DMS 273 treated with DMSO at 0.1 percent for 48 hours (cell line): ENCODE data around the gene FRMD8.
A peak's percentile ranks its signal among the peaks of the same experiment; 100 is the strongest.

Experiments used
- DNase-seq: peaks from one replicate; lab custom pipeline; 2025; lab: John Stamatoyannopoulos, UW

FRMD8 gene, protein sequence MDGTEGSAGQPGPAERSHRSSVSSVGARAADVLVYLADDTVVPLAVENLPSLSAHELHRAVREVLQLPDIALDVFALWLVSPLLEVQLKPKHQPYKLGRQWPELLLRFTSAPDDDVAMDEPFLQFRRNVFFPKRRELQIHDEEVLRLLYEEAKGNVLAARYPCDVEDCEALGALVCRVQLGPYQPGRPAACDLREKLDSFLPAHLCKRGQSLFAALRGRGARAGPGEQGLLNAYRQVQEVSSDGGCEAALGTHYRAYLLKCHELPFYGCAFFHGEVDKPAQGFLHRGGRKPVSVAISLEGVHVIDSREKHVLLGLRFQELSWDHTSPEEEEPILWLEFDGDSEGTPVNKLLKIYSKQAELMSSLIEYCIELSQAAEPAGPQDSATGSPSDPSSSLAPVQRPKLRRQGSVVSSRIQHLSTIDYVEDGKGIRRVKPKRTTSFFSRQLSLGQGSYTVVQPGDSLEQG

DNA sequence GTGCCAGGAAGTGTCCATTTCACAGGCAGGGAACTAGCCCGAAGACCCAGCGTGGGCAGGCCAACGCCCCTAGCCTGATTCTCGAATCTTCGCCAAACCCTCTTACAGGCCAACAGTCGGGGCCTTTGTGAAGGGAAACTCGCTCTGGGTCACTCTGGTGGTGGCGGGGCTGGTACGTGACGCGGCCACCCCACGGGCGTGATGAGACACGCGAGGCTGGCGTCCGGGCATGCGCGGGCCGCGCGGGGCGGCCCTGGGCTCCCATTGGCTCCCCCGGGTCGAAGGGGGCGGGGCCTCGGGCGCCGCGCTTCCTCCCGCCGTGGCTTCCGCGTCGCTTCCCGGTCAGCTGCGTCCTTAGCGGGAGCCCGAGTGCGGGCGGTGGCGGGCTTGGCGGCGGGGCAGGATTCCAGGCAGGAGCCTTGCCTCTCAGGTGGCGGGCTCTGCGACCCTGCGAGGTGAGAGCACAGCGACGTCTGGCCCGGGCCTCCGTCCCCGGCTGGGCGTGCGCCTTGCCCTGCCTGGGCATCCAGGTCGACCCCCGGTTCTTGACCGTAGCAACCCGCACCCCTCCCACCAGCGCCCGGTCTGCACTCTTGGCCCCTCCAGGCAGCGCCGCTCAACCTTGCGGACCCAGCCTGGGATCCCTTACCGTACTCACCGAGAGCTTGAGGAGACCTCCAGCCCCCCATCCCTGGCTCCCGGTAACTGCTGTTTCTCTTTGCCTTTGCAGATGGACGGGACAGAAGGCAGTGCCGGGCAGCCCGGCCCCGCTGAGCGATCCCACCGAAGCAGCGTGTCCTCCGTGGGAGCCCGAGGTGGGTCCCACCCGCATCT, at the start of gene FRMD8:
Gene FRMD8, plus strand, starts transcription at position 331 of the 834 bp plus-strand sequence. Its CDS starts 400 bp downstream, at position 731.
- no peak for DNase-seq

DNA sequence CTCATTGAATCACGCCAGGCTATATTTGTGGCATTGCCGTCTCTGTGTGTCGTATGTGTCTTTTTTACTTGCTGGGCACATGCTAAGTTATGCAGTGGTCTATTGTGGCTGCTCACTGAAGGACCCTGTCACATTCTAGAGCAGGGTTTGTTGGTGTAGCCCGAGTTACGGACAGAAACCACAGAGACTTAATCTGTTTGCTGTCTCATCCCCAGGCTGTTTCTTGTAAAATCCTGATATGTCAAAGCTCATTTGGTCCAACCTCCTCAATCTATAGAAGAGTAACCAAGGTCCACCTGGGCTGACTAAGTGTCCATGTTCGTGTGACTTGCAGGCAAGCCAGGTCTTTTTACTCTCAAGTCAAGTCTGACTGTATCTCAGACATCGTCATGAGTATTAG, 47.8 kb upstream of the FRMD8 start:
- no peak for DNase-seq

DNA sequence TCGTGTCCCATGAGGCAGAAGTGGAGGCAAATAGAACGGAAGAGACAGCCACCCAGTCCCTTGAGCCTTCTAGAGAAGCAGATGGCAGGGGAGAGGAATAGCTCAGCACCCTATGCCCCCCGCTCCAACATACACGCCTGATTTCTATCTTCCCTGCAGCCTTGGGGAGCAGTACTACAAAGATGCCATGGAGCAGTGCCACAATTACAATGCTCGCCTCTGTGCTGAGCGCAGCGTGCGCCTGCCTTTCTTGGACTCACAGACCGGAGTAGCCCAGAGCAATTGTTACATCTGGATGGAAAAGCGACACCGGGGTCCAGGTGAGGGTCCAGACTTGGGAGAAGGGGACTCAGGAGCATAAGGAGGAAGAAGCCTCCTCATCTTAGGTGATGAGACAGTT, 46.2 kb upstream of the FRMD8 start:
- DNase-seq: no peak

DNA sequence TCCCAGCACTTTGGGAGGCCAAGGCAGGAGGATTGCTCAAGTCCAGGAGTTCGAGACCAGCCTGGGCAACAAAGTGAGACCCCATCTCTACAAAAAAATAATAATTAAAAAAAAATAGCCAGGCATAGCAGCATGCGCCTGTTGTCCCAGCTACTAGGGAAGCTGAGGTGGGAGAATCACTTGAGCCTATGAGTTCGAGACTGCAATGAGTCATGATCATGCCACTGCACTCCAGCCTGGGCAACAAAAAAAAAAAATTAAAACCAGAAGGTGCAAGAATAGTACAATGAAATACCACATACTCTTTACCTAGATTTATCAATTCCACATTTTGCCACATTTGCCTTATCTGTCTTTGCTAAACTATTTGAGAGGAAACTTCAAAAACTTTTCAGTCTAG, 44.6 kb upstream of the FRMD8 start:
- no peak for DNase-seq

DNA sequence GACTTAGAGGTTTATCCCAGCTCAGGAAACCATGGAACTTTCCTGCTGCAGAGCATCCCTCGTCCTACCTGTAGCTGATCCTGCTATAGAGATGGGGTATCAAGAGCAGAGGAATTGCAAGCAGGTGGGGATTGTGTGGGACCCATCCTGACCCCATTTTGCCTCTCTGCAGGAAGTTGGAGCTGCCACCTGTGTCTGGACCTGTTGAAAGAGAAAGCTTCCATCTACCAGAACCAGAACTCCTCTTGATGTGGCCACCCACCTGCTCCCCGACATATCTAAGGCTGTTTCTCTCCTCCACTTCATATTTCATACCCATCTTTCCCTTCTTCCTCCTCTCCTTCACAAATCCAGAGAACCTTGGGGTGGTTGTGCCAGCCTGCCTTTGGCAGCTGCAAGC, 34.9 kb upstream of the FRMD8 start:
- DNase-seq: no peak

DNA sequence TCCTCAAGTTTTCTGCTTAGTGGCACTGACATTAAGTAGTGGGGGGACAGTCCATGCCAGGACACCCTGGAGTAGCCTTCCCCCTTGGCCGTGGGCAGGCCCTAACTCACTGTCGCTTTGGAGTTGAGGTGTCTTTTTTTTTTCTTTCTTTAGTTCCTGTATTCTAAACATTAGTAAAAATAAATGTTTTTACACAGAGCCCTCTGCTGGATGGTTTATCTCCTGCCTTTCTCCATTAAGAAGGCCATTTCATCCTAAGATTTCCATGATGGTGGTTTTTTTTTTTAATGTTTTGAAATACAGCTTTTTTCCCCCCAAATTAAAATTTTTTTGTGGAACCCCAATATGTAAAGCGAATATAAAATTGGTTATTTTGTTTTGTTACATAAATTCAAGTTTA, 33.7 kb upstream of the FRMD8 start:
- no peak for DNase-seq

DNA sequence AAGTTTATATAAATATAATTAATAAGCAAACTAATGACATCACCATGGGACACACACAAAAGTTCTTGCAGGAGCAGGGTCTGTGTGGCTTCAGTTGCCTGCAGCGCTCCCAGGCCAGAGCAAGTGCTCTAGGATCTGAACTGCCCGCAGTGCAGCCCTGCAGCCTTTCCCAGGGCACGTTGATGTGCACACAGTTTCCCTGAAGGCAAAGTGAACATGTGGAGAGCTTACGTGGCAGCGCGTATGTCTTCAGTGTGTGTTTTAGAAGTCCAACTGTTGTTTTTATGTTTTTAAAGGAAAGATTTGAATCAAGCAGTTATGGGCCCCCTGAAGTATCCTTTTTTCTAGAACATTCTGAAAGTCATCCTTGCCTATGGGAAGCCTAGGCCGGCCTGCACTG, 33.1 kb upstream of the FRMD8 start:
- no peak for DNase-seq

DNA sequence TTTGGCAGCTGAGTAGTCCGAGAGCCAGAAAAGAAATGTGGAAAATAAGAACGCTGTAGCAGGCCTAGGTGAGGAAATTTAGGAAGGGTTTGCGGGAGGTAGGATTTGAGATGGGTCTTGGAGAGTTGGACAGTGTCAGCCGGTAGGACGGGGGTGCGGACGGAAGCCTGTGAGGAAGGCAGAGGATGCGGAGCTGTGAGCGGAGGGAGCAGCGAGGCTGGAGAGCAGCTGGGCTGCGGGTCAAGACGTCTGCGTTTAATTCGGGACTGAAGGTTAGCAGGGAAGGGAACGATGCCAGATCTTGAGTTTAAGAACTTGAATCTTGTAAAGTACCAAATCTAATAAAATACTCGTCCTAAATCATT, 32.6 kb upstream of the FRMD8 start:
- no peak for DNase-seq

DNA sequence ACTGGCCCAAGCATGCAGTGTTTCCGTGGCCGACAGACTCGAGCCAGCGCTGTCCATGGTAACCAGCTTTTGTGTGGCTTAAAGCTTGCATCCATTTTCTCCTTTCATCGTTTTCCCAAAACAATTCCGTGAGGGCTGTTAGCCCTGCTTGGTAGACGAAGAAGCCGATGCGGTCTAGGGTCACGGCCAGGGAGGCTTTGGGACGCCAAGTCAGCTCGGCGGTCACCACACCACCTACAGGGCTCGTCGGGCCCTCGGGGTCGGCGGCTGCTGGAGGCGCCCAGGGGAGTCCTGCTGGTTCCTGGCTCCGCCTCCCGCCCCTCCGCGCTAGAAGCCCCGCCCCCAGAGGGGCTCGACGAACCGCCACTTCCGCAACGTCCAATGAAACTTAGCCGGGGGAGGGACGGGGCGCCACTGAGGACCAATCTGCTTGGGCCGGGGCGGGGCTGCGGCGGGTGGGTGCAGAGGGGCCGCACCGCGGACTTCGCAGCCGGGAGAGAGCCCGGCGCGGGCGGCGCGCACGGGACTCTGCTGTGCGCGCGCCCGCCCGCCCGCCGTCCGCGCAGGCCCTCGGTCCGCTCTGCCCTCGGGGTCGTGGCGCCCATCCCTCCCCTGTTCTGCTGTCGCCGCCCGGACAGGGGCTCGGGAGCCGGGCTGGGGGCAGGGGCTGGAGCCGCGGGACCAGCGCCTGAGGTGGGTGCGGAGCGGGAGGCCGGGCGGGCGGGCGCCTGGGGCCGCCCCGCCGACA, 32.0 kb upstream of the FRMD8 start, which contains the start of gene TIGD3:
Gene TIGD3, plus strand, starts transcription at position 487 of the 748 bp plus-strand sequence. CDS start 1,058 bp downstream, outside the sequence.
- DNase-seq: peak; percentile 85

DNA sequence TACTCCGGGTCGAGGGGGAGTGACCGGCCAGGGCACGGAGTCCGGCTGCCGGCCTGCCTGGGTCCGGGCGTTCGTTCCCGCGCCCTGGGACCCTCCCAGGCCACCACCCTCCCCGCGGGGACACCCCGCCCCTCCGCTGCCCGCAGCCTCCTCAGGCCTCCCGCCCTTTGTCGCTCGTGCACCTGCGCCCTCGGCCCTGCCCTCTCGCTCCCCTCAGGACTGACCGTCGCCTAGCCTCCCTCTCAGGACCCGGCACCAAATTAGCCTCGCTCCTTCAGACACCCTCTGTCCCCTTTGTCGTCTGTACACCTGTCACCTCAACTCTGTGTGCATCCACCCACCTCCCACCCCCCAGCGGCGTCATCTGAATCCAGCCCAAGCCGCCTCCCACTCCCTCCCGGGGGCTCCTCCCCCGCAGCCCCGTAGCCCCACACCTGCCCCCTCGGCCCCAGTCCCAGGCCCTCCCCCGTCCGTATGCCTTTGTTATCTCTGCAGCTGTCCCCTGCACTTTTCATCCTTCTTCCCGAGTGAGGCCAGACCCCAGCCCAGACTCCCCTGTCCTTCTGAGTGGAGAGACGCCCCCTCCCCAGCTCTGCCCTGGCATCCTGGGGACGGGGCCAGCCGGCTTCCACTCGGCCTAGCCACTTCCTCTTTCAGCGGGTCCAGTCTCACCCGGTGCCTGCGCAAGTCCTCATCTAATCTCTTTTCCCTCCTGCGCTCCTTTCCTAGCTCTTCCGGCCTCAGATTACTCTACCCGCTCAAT, 31.2 kb upstream of the FRMD8 start:
- DNase-seq: no peak

DNA sequence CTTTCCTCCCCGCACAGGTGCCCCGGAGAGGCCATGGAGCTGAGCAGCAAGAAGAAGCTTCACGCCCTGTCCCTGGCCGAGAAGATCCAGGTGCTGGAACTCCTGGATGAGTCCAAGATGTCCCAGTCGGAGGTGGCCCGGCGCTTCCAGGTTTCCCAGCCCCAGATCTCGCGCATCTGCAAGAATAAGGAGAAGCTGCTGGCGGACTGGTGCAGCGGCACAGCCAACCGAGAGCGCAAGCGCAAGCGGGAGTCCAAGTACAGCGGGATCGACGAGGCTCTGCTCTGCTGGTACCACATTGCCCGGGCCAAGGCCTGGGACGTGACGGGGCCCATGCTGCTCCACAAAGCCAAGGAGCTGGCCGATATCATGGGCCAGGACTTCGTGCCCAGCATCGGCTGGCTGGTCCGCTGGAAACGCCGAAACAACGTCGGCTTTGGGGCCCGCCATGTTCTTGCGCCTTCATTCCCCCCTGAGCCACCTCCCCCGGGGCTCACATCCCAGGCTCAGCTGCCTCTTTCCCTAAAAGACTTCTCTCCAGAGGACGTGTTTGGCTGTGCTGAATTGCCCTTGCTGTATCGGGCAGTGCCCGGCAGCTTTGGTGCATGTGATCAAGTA, 30.6 kb upstream of the FRMD8 start:
- no peak for DNase-seq

DNA sequence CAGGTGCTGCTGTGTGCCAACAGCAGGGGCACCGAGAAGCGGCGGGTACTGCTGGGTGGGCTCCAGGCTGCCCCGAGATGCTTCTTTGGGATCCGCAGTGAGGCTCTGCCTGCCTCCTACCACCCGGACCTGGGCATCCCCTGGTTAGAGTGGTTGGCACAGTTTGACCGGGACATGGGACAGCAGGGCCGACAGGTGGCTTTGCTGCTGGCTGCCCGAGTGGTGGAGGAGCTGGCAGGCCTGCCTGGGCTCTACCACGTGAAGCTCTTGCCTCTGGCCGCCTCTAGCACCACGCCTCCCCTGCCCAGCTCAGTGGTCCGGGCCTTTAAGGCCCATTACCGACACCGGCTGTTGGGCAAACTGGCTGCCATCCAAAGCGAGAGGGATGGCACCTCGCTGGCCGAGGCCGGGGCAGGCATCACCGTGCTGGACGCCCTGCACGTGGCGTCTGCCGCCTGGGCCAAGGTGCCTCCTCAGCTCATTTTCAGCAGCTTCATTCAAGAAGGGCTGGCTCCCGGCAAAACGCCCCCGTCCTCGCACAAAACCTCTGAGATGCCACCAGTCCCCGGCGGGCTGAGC, 30.0 kb upstream of the FRMD8 start:
- DNase-seq: no peak

DNA sequence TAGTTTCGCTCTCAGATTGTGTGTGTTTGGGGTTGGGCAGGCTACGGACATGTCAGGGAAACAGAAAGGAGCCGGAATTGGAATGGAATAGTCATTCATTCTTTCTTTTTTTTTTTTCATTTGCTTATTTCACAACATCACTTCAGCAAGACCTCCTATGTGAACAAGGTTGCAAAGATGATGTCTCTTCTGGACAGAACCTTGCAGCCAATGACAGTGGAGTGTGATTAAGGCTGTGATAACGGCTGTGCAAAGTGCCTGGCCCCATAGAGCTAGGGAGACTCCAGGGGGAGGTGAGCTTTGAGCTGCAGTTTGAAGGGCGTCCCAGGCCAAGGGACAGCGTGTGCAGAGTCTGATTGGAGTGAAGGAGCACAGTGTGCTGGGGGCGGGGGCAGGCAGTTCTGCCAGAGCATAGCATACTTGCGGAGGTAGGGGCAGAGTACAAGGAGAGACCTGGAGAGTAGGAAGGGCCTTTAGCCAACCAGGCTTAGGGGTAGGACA, 28.5 kb upstream of the FRMD8 start:
- no peak for DNase-seq

DNA sequence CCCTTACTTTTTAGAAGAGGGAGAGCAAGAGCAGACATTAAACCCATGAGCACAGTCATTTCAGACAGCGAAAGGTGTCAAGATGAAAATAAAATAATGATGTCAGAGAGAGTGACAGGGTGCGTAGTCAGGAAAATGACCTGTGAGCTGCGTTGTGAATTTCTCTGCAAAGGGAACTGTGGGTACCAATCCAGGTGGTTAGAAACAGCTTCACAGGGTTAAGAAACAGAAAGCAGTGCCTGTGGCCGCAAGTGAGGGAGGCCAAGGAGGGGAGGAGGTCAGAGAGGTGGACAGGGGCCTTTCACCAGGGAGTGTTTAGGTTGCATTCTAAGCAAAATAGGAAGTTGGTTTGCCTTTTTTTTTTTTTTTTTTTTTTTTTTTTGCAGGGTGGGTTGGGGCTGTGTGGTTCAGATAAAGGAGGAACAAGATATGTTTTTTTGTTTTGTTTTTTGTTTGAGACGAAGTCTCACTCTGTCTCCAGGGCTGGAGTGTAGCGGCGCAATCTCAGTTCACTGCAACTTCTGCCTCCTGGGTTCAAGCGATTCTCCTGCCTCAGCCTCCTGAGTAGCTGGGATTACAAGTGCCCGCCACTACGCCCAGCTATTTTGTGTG, 24.0 kb upstream of the FRMD8 start:
- no peak for DNase-seq

DNA sequence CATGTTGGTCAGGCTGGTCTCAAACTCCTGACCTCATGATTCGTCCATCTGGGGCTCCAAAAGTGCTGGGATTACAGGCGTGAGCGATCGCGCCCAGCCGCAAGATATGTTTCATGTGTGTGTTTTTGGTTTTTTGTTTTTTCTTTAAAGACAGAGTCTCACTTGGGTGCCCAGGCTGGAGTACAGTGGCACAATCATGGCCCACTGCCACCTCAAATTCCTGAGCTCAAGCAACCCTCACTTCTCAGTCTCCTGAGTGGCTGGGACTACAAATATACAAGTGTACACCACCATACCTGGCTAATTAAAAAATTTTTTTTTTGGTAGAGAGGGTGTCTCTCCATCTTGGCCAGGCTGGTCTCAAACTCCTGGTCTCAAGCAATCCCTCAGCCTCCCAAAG, 23.5 kb upstream of the FRMD8 start:
- DNase-seq: no peak

DNA sequence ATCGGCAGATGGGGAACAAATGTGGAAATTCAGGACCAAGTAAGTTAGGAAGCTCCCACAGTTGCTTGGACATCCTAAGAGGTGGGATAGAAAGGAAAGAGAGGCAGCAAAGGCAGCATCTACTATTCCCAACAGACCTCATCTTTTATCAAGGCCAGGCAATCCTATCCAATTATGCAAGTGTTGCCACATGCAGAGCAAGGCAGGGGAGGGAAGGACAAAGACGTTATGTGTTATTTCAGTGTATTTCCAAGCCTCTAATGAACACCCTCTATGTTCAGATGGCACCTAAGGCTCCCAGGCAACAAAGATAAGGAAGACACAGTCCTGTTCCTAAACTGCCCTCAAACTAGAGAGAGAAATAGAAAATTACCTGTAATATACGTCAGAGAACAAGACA, 22.7 kb upstream of the FRMD8 start:
- no peak for DNase-seq

DNA sequence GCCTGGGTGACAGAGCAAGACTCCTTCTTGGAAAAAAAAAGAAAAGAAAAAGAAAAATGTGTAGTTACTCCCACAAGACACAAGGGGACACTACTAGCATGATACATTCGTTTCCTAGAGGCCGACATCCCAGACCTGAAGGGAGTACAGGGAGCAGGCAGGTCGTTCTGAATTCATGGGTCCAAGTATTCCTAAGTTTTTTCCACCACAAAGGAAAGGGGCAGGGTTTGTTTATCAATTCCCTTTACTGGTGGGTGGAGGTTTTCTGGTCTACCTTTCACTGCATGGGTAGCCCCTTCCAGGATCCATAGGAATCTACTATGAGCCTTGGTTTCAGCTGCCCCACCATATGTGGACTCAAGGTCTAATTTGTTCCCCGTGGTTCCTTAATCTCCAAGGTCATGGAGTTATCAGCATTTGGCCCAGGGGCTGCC, 20.1 kb upstream of the FRMD8 start:
- DNase-seq: peak; percentile 39

DNA sequence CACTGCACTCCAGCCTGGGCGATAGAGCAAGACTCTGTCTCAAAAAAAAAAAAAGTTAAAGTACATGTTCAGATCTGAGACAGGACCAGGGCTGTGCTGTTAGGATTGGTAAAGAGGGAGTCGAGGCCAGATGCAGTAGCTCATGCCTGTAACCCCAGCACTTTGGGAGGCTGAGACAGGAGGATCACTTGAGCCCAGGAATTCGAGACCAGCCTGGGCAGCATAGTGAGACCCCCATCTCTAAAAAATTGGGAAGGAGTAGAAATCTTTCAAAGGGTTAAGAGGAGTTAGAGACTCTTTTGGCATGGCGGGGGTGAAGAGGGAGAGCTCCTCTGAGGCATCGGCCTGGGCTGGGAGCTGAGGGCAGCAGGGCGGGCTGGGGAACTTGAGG, 15.8 kb upstream of the FRMD8 start:
- no peak for DNase-seq

DNA sequence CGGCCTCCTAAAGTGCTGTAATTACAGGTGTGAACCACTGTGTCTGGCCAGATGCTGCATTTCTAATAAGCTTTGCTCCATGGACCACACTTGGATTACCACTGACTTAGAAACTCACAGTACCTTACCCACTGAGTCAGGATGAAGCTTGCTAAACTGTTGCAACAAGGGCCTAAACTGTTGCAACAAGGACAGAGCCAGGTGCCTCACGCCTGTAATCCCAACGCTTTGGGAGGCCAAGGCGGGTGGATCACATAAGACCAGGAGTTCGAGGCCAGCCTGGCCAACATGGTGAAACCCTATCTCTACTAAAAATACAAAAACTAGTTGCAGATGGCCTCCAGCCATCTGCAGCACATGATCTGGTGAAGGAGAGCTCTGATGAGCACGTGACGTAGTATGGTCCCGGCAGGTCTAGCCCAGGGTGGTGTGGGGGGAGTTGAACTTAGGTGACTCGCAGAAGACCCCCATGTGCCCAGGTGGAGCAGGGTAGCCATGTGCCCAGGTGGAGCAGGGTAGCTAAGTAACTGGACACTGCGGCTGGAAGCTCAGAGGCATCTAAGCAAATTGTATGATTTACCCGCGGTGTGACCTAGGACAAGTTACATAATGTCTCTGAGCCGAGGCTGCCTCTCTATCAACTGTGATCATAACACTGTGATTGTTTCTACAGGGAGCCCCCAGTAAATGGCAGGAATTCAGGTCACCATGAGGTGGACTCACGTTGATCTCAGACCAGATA, 12.4 kb upstream of the FRMD8 start:
- no peak for DNase-seq
